BJ (cell line): ENCODE measurements around the gene AMFR. TPM values are rescaled to one million over a fixed set of nuclear protein-coding genes. Genes with fewer than 3 reads are reported as not detected.

Experiments used
- CTCF ChIA-PET: fragments of 350-600 bp; formaldehyde crosslinking; extraction: SDS; loops from one replicate; lab custom pipeline; 2021; ENCODE audit warnings: antibody characterized with exemption, inconsistent platforms; lab: Yijun Ruan, JAX
- POLR2A ChIA-PET: fragments of 300-600 bp; sonication (Branson Sonifier 250); formaldehyde crosslinking; extraction: SDS; loops from one replicate; lab custom pipeline; 2021; ENCODE audit warnings: antibody characterized with exemption; lab: Charles Lee
- DNase-seq: peaks from one replicate; pipeline ENCODE4 v3.0.0-alpha.2; 2011; ENCODE audit warnings: low read depth
- H3K27me3 ChIP-seq: 2 replicates; pipeline ENCODE4 v1.6.0; 2011; ENCODE audit warnings: low read length; ENCODE audit not compliant: control insufficient read depth, insufficient read depth
- H3K36me3 ChIP-seq: 2 replicates; pipeline ENCODE4 v1.5.1; 2011; ENCODE audit warnings: low read length; ENCODE audit not compliant: control insufficient read depth, insufficient read depth
- H3K4me3 ChIP-seq: 2 replicates; pipeline ENCODE4 v1.5.1; 2011; ENCODE audit warnings: low read depth, mild to moderate bottlenecking, control low read depth, low read length
- polyA plus RNA-seq: library from polyadenylated mRNA; depleted of rRNA; stranded (reverse); fragments of >200 nt; gene quantifications from 2 replicates; pipeline ENCODE4 v1.2.3, GENCODE V29; 2011
- TF ChIP-seq, protein P1 (sequence below): IDR thresholded peaks from 2 replicates; pipeline ENCODE4 v1.5.1; 2011; ENCODE audit warnings: low read depth, mild to moderate bottlenecking, control low read depth, inconsistent platforms, low read length, moderate library complexity; ENCODE audit not compliant: insufficient read depth

Gene AMFR
- polyA plus RNA-seq, 1 experiment, result 130 TPM

DNA sequence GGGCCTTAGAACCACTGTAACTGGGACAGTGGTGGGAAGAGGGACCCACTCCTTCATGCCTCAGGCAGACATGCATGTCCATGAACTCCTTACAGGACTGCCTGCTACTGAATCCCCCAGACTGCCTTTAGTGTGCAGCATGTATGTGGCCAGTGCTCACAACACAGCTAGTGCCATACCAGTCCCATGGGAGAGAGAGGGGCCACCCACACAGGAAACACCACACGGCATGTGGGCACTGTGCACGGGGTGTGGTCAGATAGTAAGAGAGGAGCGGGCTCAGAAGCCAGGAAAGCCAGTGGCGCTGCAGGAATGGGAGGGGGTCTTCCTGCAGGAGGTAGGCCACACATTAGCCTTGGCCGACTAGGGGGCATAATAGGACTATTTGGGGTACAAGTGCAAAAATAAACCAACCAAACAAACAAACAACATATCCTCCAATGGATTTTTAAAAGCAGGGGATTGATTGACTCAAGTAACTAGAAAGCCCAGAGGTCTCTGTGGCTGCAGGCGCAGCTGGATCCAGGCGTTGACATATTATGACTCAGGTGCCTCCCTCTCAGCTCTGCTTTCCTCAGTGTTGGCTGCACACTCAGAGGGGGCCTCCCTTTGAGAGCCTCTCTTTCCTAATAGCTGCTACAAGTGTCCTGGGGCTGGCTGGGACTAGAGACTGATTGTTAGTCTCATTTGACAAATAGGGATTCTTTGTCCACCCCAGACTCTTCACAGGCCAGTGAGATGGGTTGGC is 104.4 kb downstream of the AMFR start:
- H3K36me3 ChIP-seq, result no peaks in the 10 kb centered on the region
- H3K4me3 ChIP-seq, result no peak overlapping the region
- no peaks in the 10 kb centered on the region; the same call in 1 of the 2 replicates for H3K27me3 ChIP-seq
- ChIA-PET POLR2A (no interaction called here), CTCF (interaction anchor here (0.6 to 7.4 kb wide), 3 partner anchors 9 to 375 kb away, joined by 3 to 132 read pairs (median 37); no protein-coding TSS in a partner anchor)
- TF ChIP-seq, protein P1, sequence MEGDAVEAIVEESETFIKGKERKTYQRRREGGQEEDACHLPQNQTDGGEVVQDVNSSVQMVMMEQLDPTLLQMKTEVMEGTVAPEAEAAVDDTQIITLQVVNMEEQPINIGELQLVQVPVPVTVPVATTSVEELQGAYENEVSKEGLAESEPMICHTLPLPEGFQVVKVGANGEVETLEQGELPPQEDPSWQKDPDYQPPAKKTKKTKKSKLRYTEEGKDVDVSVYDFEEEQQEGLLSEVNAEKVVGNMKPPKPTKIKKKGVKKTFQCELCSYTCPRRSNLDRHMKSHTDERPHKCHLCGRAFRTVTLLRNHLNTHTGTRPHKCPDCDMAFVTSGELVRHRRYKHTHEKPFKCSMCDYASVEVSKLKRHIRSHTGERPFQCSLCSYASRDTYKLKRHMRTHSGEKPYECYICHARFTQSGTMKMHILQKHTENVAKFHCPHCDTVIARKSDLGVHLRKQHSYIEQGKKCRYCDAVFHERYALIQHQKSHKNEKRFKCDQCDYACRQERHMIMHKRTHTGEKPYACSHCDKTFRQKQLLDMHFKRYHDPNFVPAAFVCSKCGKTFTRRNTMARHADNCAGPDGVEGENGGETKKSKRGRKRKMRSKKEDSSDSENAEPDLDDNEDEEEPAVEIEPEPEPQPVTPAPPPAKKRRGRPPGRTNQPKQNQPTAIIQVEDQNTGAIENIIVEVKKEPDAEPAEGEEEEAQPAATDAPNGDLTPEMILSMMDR, result no peak
- no peak for DNase-seq

DNA sequence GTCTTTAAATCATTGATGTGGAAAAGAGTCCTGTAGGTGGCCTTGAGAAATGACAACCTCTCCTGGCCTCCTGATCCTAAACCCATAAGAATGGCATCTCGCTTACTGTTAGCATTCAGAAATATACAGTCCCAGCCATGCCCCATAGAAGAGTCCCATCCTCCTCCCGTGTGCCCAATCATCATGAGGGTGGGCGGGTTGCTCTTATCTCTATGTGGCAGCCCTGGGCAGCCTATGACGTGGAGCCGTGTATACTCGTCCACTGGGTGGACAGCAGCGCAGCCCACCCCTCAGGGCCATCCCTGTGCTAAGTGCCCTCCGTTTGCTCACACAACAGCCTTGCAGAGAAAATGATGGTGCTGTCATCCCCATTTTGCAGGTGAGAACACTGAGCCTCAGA is 105.3 kb downstream of the AMFR start:
- Histone ChIP-seq H3K4me3 (no peak overlapping the region), H3K27me3 (no peaks in the 10 kb centered on the region; the same call in 1 of the 2 replicates), H3K36me3 (no peaks in the 10 kb centered on the region)
- TF ChIP-seq, protein P1, result no peak
- no peak for DNase-seq
- ChIA-PET CTCF (interaction anchor here (1.3 to 7.4 kb wide), 5 partner anchors 10 to 374 kb away, joined by 3 to 132 read pairs (median 15); no protein-coding TSS in a partner anchor), POLR2A (no interaction called here)

DNA sequence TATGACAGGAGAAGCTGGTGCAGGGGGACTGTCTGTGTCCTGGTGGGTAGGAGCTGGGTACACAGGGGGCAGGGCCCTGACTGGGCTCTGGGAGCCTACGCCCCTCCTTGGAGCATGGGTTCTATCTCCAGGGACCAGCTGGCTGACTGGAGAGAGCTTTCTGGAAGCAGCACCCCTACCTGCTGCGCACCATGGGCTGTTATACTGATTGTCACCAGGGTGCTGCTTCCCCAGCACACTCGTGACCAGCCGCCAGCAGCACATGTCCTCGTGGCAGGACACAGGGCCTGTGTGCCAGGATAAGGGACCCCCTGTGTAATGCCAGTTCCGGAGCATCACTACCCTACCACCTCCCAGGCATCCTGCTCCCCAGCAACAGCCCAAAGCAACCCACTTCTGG is 106.0 kb downstream of the AMFR start:
- Histone ChIP-seq H3K36me3 (no peaks in the 10 kb centered on the region), H3K27me3 (no peaks in the 10 kb centered on the region; the same call in 1 of the 2 replicates), H3K4me3 (no peak overlapping the region)
- no peak for DNase-seq
- TF ChIP-seq, protein P1, result no peak
- ChIA-PET POLR2A (no interaction called here), CTCF (interaction anchor here (0.9 to 7.4 kb wide), 11 partner anchors 10 to 374 kb away, joined by 3 to 132 read pairs (median 4); partner anchors contain the start of gene AMFR)

DNA sequence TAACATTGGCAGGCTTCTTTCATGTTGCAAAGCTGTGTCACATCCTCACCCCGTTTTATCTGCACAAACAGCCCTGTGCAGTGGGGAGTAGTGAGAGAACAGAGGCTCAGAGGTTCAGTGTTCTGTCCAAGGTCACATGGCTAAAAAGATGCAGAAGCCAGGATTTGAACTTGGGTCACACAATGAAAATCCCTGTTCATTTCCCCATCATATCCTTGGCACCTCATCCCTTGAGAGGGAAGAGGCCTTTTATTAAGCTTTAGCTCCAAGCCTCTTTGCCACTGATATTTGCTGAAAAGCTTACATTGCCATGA is 106.6 kb downstream of the AMFR start:
- no peak for DNase-seq
- no peaks in the 10 kb centered on the region for H3K36me3 ChIP-seq
- CTCF ChIA-PET, result interaction anchor here (0.6 to 7.4 kb wide), 32 partner anchors 11 to 486 kb away, joined by 3 to 132 read pairs (median 4); partner anchors contain the start of gene AMFR
- POLR2A ChIA-PET, result no interaction called here
- TF ChIP-seq, protein P1, result no peak
- no peak overlapping the region for H3K4me3 ChIP-seq
- no peaks in the 10 kb centered on the region; the same call in 1 of the 2 replicates for H3K27me3 ChIP-seq

DNA sequence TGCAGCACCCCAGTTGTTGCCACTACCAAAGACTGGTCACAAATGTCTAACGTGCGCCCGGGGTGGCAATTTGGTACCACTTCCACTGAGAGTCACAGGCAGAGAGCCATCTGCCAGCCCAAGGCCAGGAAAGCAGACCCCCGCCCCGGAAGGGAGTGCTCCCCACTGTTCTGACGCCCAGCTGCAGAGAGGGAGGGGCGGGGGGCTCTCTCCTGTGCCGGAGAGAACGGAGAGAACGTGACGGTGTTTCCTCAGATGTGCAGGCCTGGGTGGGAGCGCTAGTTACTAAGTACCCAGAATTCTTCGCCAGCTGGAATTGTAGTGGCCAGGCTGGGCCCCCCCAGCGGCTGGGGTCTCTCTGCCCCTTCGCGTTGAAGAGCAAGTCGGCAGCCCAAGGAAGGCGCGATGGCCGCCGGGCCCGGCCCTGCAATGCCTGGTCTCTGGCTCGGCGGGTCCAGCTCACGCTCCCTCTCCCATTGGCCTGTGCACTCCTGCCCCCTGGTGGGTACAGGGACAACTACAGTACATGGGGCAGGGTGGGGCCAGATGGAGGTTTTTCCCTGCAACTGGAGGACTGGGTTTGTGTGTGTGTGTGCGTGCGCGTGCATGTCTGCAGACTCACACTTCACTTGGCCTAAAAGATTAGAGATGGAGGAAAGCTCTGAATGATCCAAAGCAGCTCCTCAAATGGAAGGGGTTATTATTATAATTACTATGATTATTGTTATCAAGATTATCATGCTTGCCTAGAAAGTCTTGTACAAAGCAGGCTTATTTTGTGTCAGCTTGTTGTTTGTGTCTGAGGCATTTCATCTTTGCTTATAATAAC is 107.1 kb downstream of the AMFR start:
- ChIA-PET POLR2A (no interaction called here), CTCF (interaction anchor here (0.6 to 7.4 kb wide), 31 partner anchors 10 to 486 kb away, joined by 3 to 132 read pairs (median 4); no protein-coding TSS in a partner anchor)
- no peak for DNase-seq
- TF ChIP-seq, protein P1, result peak; percentile 92
- H3K36me3 ChIP-seq, result no peaks in the 10 kb centered on the region
- no peaks in the 10 kb centered on the region; the same call in 1 of the 2 replicates for H3K27me3 ChIP-seq
- 0 out of 2 replicates have a peak overlapping the region, but pooled peaks have one; percentile 7 for H3K4me3 ChIP-seq
